Activated CD4-positive, alpha-beta T cell treated with anti-CD3 and anti-CD28 coated beads, Interleukin-2, Interleukin-6, amounts not matched to agents 100 ng/mL and 50 ng/mL, durations not matched to agents 16 hours and 8 hours (primary cell): Measurements from ENCODE around the gene DYRK3.

Experiments used
- DNase-seq: peaks from one replicate; pipeline ENCODE4 v3.0.0-alpha.2; 2020

Gene DYRK3

DNA sequence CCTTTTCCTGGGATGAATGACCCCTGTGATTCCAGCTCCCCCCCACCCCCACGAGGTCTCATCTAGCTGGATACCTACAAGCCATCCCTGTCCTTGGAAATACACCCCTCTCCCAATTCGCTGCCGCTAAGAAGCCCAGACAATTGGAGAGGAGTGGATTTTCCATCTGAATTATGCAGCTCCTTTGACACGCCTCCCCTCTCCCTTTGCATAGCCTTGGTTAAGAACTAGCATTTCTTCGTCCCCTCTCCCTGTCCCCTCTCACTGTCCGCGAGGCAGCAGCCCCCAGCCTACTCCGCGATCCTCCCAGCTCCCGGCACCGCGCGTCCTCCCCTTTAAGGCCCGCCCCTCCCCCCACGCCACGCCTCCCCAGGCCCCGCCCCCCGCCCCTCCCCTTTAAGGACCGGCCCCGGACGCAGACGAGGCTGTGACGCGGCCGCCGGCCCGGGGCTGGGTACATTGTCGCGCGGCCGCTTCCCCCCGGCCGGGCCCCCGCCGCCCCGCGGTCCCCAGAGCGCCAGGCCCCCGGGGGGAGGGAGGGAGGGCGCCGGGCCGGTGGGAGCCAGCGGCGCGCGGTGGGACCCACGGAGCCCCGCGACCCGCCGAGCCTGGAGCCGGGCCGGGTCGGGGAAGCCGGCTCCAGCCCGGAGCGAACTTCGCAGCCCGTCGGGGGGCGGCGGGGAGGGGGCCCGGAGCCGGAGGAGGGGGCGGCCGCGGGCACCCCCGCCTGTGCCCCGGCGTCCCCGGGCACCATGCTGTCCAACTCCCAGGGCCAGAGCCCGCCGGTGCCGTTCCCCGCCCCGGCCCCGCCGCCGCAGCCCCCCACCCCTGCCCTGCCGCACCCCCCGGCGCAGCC lies 49.4 kb downstream of the DYRK3 start, which contains the start of gene MAPKAPK2:
MAPKAPK2 (plus strand) TSS at position 428 of the 856 bp plus-strand sequence; CDS start at position 753, 325 bp downstream.
- DNase-seq: peak; percentile 83

DNA sequence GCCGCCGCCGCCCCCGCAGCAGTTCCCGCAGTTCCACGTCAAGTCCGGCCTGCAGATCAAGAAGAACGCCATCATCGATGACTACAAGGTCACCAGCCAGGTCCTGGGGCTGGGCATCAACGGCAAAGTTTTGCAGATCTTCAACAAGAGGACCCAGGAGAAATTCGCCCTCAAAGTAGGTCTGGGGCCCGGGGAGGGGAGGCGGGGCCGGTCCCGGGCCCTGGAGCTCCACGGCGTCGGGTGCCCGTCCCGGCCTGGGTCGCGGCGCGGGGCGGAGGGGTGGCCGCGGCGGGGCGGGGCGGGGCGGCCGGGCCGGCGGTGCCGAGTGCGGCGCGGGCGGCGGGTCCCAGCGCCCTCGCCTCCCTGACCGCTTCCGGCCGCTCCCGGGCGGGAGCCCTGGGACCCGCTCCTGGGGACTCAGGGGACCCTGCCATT lies 50.0 kb downstream of the DYRK3 start:
- peak; percentile 32 for DNase-seq

DNA sequence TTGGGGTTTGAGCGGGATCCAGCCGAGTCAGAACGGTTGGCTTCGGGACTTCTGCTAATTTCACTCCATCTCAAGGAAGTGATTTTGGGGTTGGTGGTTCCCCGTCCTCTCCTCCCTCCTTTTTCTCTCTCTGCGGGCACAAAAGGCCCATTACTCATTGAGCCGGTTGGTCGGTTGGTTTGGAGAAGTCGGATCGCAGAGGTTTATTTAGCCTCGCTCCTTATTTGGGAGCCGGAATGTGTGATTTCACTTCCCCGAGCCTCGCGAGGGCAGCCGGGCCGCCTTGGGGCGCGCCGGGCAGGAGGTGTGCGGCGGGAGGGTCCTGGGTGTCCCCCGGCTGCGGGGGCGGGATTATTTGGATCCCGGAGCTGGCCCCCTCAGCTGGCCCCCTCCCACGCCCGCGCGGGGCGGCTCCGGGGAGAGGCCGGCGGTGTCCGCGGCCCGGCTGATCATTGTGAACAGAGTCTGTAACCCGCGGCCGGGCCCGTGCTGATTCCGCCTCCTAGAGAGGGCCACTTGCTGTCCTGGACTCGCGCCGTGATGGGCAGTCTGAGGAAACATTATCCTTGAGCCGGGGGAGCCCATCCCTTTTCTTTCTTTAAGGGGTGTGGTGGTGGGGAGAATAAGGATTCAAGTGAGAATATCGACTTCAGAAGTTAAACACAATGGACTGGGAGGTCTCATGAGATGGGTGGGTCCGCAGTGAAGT lies 50.6 kb downstream of the DYRK3 start:
- peak; percentile 61 for DNase-seq

DNA sequence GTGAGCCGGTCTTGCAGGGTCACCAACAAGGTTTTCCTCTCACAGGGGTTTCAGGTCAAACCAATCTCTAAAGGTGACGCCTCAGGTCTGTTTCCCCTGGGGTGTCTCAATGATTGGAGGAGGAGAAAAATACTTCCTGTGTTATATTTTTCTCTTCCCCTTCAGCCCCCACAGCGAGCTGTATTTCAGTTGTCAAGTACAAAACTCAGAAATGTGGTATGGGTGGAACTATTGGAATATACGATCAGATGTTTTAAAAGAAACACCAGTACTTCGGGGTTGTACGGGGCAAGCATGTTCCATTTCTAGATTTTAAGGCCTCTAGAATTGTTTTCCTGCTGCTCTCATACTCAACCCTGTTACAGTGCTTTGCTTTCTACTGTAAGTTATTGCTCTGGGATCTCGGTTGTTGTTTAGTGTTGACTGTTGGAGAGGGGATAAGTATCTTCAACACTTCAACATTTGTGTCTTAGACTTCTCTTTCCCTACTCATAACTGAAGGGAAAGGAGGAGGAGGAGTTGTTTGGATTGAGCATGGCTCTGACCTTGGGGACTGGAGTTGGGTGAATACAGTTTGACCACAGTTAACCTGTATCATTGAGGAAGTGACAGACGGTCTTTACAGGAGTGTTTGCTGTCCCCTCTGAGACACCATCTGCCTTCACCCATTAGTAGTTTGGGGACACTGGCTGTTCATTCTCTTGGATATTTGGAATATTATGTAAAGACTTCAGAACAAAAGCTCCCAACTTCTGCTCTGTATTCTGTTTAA lies 51.3 kb downstream of the DYRK3 start:
- peak; percentile 58 for DNase-seq

DNA sequence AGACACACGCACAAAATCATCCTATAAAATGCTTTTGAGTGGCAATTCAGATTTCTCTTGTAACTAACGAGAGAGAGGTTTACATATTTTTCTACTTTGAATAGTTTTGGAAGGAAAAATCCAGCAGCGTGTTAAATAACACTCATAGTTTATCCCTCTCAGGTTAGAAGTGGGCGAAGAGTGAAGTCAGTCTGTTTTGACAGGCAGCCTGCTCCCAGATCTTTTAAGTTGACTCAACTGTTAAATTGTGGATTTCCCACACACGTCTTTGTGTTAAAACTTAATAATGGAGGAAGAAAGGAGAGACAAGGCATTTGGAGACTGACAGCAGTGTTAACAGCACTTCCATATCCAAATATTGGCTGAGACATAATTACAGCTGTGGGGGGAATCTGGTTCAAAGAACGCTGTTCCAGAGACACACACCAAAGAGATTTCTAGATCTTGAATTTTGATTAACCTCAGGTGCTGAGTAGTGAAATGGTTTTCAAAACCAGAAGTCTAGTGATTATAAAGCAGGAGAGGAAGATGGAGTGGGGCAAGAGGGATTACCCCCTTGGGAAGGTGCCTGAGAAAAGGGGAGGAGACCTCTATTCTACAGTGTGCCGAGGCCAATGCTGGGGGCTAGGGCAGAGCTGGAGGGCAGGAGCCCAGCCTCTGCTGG lies 52.0 kb downstream of the DYRK3 start:
- no peak for DNase-seq

DNA sequence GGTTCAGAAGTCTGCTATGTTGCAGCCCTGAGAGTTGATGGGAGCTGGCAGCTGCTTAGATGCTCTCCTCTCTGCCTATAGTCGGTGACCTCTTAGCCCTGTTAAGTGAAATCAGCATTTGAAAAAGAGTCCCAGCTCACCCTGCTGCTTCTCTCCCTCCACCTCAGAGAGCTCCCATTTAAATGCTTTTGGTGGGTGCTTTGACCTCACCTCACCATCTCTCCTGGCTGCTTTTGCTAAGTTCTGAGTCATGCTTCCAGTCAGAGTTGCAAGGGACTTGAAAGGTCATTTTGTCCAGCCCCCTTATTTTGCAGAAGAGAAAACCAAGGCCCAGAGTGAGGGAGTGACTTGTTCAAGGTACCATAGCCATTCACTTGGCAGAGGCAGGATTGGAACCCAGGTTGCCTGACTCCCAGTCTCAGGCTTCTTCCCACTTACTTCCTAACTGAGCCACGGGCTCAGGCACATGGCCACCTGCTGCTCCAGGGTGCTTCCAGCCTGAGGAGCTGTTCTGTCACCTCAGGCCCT lies 52.6 kb downstream of the DYRK3 start:
- no peak for DNase-seq

DNA sequence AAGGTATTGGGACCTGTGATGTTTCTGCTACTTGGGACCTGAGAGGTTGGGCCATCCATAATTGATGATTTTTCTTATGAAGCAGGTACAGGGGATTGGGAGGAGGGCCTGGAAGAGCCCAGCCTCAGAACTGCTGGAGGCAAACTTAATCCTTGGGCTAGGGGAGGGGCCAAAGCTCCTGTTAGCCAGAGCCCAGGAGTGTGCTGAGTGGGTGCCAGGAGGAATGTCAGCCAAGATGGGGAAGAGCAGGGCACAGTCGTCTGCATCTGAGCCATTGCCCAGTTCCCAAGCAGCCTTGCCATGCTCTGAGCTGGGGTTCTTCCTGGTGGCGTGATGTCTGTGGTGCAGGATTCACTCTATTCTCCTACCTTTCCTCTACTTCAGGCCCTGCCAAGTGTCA lies 55.2 kb downstream of the DYRK3 start:
- DNase-seq: no peak

DNA sequence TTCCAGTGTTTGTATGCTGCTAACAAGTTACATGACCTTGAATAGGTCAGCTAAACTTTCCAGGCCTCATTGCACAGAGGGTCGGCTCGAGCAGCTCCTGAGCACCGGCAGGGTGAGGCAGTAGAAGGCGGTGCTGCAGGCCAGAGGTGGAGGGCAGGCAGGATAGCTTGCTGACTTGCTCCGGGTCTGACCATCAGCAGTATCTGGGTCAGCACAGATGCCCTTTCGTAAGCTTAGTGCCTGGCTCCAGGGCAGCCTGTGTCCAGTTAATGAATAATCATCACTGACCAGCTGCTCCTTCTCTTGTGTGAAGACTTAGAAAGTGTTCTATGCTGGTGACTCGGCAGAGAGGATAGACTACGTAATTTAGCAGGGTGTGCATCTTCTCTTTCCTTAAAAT lies 56.3 kb downstream of the DYRK3 start:
- no peak for DNase-seq

DNA sequence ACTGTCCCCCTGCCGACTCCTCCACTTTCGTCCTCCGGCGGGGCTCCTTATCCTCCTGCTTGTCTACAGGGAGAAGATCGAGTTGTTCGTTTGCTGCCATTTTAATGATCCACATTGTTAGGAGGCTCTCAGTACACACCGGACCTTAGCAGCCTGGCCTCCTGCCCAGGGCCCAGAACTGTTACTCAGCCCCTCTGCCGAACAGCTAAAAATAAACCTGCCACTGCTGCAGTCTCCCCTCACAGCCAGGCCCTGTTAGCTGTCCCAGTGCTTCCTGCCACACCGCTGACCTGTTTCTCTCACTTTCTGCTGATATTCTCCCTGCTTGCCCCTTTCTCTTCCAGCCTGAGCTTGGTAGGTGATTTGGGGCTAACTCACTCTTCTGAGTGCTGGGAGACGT lies 57.7 kb downstream of the DYRK3 start:
- no peak for DNase-seq

DNA sequence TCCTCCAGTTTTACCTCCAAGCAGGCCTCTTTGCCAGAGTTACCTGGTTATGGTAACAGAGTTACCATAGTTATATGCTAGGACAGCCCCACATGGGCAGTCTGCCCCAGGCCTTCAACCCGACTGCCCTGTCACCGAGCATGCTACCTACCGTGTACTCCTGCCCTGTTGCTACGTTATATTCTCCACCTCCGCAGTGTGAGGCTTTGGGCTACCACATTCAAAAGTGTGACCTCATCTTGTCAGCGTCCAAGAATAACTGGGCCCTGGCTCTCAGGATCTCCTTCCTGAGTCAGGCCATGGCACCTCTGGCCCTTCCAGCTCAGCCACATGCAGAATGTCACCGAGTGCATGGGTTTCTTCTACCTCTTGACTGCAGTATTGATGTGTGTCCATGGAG lies 58.3 kb downstream of the DYRK3 start:
- DNase-seq: no peak

DNA sequence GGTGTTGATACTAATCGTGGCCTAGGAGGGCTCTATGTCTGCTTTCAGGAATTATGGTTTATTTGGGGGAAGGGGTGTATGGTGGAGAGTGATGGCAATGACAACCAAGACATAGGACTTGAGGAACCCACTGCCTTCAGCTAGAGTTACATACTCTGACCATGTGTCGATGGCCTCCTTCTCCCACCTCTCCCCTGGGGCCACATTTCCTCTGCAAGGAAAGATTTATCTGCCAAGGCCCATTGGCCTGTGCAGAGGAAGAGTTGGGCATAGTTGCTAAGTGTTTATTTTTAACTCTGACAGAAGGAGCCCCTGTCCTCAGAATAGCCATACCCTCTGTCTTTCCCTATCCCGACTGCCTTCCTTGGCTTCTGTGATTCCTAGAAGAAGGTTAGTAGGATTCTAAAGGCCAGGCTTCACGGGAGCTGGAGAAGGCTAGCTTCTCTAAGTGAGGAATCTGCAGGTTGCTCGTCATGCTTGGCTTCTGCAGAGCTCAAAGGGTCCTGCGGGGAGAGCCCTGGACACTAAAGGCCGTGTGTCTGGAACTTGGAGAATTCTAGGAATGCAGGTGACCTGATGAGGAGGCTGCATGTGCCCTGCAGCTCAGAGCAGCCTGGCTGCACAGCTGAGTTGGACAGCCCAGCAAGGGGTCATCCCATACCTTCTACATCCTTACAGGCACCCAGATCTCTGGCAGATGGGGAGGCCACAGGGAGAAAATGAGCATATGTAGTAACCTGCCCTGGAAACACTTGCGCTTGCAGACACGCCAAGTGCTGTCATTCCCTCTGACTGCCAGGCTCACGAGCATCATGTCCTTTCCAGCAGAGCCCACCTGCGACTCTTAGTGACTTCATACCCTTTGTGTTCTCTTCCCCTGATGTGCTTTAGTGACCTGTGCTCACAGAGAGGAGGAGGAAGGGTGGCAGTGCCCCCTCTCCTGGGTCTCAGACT lies 59.1 kb downstream of the DYRK3 start:
- DNase-seq: no peak

DNA sequence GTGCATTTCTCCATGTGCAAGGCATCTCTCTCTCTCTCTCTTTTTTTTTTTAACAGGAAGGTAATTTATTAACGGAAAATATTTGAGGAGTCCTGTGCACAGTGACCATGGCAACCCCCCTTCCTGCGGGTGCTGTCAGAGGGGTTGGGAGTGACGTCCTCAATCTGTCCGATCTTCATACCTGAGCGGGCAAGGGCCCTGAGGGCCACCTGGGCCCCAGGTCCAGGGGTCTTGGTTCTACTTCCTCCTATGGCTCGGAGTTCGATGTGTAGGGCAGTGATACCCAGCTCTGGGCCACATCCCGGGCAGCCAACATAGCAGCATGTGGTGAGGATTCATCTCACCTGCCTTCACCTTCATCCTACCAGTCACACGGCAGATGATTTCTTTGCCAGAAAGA lies 60.4 kb downstream of the DYRK3 start:
- no peak for DNase-seq

DNA sequence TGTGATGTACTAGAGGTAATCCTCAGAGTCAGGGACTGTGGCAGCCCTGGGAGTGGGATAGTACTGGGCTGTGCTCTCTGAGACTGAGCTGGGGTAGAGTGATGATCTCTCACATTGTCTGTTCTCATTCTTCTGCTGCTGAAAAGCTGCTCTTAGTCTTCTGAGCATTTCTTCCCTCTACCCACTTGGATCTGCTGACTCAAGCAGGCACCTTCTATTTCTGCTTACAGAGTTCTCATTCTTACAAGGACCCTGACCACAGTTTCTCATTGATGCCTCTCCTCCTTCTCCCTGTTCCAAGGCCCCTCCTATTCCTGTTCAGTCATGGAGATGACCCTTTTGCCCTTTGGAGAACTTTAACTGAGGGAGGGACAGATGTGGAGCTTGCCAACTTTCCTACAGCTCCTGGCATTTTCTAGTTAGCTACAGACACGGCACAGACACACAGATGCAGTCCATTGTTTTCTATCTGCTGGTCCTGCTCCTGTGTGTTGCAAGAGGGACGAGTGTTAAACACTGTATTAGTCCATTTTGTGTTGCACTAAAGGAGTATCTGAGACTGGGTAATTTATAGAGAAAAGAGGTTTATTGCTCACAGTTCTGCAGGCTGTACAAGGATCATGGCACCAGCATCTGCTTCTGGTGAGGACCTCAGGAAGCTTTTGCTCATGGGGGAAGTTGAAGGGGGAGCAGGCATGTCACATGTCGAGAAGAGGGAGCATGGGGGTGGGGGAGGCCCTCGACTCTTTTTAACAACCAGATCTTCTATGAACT lies 61.7 kb downstream of the DYRK3 start:
- no peak for DNase-seq

DNA sequence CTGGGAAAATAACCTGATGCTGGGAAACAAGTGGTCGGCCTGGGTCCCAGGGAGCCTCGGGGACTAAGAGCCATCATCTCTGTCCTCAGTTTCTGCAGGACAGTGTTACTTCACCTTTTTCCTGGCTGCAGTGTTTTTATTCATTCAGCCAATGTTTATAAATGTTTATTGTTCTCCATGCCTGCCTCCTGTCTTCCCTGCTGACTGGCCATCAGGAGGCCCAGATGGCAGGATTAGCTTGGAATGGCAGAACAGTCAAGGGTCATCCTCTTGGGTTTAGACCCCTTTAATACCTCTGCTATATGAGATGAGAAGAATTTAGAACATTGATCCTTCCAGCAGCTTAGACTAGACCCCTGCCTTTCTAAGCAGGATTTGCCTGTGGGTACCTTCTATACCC lies 62.7 kb downstream of the DYRK3 start:
- DNase-seq: no peak
